ENCODE measurements around the gene SLC38A5.

DNA sequence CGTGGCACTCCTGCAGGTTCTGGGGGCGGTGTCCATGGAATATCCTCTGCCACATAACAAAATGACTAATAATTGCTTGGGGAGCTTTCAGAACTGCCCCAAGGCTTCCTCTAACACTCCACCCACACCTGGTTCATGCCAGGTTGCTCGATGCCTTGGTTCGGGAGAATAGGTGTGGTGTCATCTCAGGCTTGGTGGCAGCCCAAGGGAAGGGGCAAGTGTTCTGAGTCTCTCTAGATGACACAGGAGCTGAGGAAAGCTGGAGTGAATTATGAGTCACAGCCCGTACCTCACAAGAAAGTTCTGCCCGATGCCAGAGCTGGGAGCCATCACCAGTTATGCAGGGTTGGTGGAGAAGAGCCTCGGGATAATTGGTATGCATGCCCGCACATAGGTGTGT is 20.6 kb upstream of the SLC38A5 start:
- no peak for TF ChIP-seq CTCF (IDR thresholded peaks at IDR 0.05)
- no peak for TF ChIP-seq POLR2A (IDR thresholded peaks at IDR 0.05)

All from lower leg skin (tissue), 3 donors.